Measurements from ENCODE around the gene POLD1.
"Not testable (repeated sequence)": the region's sequence is repeated elsewhere in the genome, so short reads cannot be mapped to it uniquely, and the experiment has no call there.

Gene POLD1

DNA sequence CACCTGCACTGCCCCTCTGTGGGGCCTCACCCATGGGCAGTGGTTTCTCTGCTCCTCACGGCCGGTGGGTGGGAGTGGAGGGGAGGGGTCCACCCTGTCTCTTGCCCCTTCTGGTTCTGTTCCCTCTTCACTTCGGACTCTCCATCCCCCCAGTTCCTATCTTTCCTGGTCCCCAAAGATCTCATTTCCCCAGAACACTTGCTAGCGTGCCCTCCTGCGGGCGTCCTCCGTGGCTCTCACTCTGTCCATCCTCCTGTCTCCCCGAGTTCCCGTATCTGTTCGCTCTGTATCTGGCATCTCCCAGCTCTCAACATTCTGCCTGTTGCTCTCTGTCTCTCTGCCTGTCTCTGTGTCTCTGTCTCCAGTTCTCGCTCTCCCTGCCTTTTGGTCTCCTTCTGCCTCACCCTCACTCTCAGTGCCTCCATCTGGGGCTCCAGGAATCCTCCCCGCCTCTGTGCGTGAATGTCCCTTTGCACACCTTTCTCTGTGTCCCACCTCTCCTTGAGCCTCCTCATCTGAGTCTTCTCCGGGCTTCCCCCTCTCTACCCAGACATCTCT lies 35.0 kb downstream of the POLD1 start:
- DNase-seq = no peak

DNA sequence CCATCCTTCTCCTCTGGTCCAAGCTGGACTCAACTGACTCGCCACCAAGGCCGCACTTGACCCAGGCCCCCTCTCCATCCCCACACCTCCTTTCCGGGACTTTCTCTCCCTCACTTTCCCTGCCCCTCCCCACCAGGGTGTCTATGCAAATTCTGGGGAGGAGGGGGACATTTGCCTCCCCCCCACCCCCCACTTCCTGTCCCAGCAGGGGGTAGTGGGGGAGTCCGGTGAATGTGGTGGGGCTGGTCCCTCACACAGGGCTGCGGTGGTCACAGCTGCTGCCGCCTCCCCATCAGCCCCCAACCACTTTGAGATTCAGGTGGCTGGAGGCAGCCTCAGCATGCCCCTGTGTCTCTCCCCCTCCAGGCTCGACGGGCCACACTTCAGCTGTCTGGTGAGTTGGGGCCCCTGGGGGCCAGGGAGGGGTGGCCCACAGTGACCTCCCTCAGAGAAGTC lies 35.5 kb downstream of the POLD1 start:
- no peak for DNase-seq

DNA sequence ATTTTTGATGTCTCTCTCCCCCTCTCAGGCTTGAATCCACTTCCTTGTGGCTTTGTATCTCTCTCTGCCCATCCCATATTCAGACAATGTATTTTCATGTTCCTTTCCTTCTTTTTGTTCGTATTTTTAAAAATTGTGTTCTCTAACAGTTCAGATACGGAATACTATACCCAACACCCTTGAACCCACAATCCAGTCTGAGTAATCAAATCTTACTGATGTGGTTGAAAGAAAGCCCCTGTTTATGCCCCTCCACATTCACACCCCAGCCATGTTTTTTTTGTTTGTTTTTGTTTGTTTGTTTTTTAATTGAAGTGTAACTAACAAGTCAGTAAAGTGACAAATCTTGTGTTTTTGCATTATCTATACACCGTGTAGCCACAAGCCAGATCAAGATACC lies 36.0 kb downstream of the POLD1 start:
- no peak for DNase-seq

DNA sequence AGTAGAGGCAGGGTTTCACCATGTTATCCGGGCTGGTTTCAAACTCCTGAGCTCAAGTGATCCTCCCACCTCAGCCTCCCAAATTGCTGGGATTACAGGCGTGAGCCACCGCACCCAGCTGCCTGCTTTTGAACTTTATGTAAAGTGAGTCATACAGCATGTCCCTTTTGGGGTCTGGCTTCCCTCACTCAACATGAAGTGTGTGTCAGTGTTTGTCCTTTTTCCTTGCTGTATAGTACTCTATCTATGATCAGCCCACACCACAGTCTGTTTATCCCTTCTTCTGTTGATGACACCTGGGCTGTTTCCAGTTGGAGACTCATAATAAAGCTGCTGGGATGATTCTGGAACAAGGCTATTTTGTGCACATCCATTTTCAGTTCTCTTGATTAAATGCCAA lies 36.7 kb downstream of the POLD1 start:
- no peak for DNase-seq

DNA sequence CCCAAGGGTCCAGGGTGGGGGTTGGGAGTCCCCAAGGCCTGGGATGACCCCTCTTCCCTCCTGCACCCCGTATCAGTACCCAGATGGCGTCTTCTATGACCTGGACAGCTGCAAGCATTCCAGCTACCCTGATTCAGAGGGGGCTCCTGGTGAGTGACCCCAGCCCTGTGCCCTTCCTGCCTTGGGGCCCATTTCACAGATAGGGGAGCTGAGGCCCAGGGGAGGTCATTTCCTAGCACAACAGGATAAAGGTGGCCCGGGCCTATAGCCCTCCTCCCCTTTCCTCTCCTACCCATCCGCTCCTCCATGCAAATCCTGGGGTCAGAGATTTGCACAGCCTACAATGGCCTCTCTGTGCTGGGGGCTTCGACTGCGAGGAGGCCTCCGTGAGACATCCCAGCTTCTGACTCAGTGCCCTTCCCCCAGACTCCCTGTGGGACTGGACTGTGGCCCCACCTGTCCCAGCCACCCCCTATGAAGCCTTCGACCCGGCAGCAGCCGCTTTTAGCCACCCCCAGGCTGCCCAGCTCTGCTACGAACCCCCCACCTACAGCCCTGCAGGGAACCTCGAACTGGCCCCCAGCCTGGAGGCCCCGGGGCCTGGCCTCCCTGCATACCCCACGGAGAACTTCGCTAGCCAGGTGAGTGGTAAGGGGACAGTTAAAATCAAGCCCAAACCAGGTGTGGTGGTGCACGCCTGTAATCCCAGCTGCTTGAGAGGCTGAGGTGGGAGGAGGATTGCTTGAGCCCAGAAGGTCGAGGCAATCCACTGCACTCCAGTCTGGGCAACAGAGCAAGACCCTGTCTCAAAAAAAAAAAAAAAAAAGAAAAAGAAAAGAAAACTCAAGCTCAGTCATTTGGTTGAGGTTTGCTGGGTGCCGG lies 38.5 kb downstream of the POLD1 start:
- no peak for DNase-seq

DNA sequence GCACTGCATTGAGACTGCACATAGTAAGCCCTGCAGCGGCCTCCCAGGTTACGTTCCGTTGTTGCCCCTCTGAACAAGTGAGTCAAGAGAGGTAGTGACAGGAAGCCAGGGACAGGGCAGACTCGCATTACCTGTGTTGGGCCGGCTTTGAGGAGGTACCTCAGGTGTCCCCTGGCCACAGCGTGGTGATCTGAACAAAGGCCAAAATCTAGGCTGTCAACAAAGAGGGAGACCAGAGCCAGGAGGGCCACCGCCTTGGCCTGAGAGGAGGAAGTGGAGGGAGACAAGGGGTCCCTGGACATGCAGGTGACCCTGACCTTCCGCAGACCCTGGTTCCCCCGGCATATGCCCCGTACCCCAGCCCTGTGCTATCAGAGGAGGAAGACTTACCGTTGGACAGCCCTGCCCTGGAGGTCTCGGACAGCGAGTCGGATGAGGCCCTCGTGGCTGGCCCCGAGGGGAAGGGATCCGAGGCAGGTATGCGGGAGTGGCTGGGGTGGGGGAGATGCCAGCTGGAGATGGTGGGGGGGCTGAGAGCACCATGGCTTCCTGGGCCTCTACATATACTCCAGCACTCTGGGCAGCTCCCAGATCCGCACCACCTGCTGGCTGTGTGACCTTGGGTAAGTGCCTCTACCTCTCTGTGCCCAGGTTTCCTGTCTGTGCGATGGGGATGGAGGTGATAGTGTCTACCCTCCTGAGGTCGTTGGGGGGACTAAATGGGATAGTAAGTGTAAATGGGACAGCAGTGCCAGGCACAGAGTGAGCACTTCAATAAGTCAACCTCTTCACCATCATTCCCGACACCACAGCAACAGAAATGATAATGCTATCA lies 39.3 kb downstream of the POLD1 start:
- DNase-seq = no peak

DNA sequence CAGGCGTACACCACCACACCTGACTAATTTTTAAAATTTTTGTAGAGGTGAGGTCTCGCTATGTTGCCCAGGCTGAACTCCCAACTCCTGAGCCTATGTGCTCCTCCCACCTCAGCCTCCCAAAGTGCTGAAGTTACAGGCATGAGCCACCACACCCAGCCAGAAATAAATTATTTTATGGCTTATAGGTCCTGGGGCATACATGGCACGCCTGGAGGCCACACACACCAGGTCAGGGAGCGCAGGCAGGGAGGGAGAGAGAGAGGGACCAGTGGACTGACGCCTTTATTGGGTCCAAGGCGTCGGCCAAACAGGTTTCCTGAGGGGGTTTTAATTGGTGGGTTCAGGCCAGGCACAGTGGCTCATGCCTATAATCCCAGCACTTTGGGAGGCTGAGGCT lies 41.4 kb downstream of the POLD1 start:
- no peak for DNase-seq

DNA sequence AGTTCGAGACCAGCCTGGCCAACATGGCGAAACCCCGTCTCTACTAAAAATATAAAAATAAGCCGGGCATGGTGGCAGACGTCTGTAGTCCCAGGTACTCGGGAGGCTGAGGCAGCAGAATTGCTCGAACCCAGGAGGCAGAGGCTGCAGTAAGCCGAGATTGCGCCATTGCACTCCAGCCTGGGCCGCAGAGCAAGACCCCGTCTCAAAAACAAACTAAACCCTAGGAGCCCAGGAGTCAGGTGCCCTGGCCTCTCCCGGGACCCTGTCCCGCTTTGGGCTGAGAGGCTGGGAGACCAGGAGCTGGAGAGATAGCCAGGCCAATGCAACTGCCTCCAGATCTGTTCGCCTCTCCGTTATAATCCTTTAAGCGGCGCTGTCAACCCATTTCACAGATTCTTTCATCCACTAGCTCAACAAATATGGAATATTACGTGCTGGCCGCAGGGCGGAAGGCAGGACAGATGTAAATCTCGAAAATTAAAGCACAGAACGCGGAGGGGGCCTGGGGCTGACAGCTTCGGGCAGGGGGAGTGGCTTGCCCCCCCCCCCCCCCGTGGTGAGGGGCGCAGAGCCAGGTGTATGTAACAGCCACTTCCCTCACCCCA lies 43.3 kb downstream of the POLD1 start:
- no peak for DNase-seq

DNA sequence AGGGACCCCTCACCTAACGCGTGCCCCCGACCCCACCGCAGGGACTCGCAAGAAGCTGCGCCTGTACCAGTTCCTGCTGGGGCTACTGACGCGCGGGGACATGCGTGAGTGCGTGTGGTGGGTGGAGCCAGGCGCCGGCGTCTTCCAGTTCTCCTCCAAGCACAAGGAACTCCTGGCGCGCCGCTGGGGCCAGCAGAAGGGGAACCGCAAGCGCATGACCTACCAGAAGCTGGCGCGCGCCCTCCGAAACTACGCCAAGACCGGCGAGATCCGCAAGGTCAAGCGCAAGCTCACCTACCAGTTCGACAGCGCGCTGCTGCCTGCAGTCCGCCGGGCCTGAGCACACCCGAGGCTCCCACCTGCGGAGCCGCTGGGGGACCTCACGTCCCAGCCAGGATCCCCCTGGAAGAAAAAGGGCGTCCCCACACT lies 43.9 kb downstream of the POLD1 start:
- DNase-seq = peak; percentile 13

DNA sequence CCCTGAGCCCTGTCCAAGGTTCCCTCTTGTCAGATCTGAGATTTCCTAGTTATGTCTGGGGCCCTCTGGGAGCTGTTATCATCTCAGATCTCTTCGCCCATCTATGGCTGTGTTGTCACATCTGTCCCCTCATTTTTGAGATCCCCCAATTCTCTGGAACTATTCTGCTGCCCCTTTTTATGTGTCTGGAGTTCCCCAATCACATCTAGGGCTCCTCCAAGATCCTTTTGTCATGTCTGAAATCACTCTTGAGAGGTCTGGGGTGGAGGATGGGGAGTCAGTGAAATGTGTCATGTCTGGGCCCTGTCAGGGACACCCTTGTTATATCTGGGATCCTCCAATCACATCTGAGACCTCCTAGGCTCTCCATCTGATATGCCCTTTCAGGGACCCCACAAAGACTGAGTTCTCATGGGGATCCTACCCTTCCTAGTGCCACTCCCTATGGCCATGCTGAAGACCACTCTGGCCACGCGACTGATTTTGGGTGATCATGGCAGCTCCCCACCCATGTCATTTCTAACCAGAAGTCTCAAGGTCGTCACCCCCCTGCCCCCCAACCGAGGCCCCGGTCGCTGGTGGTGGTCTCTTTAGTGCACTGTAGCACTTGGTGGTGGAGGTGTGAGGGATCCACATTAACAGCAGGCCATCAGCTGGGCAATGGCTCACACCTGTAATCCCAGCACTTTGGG lies 44.8 kb downstream of the POLD1 start:
- DNase-seq = no peak

DNA sequence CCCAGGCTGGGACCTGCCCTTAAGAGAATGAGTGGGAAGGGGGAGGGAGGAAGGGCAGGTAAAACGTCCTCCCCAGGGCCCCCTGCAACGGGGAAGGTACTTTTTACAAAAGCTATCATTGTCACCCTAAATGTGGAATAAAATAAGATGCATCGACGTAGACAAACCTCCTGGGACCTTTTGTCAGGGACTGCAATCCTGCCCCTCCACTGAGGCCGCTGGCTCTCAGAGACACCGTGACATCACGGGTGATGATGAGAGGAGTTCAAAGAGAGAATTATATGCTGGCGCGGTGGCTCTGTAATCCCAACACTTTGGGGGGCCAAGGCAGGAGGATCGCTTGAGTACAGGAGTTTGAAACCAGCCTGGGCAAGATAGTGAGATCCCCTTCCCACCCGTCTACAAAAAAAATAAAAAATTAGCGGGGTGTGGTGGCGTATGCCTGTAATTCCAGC lies 46.8 kb downstream of the POLD1 start:
- DNase-seq = no peak

DNA sequence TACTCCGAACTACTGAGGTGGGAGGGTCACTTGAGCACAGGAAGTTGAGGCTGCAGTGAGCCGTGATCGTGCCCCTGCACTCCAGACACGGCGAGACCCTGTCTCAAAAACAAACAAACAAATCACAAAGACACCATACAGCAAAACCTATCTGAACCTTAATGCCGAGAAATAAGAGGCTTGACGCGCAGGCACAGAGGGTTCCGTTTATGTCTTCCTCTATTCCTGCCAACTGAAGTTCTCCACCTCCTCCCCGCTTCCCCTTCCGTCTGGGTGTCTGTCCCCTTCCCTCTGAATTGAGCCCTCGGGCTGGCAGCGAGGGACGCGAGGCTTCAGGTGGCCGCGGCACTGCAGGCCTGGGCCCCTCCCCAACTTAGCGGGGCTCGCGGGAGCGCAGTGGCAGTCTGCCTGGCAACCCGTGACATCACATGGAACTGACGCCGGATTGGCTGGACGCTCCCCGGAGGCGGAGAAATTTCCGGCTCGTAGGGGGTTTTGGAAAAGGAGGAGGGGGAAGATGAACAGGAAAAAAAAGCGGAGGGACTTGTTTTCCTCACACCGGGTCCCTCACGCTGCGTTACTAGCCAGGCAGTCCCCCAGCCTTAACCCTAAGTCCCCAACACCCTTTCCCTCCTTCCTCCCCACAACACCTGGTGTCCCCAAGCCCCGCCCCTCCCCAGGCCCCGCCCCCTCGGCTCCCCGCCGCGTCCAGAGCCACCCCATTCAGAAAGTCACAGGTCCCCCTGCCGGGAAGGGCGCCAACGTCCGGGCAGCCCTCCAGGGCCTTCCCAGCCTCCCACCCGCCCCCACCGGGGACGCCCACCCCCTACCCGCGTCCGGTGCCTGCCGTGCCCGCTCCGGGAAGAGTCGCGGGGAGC lies 47.4 kb downstream of the POLD1 start:
- peak; percentile 80 for DNase-seq

DNA sequence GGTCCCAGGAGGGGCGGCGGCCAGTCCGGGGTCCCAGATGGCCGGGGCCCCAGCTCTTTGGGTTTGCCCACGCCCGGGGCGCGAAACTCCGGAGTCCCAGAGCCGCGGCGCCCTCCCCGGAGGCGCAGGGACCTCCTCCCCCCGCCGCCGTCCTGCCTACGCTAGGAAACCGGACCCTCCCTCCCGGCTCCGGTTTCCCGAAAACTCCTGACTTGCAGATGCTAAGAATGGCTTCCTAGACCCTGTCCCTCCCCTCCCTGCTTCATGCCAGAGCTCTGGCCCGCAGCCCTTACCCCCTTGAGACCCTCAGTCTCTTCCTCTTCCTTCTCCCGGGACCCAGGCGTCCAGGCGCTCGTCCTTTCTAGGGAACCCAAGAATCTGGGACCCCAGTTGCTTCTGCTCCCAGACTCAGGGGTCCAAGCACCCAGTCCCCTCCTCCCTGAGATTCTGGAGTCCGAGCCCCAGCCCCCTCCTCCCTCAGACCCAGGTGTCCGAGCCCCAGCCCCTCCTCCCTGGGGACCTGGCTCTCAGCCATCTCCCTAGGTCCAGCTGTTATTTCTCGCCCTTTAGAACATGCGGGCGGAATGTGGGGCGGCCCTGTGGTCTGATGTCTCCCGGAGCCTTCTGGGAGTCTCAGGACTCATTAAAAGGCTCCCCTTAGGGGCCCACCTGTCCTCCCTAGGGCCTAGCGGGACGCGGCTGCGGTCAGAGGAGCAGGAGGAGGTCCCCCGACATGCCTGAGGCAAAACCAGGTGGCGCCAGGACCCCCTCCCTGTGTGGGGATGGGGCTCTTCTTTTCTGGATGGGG lies 48.3 kb downstream of the POLD1 start, which contains the start of gene MYBPC2:
Gene MYBPC2, plus strand, starts transcription at position 672 of the 808 bp plus-strand sequence. Its CDS starts 62 bp downstream, at position 734.
- DNase-seq = no peak

DNA sequence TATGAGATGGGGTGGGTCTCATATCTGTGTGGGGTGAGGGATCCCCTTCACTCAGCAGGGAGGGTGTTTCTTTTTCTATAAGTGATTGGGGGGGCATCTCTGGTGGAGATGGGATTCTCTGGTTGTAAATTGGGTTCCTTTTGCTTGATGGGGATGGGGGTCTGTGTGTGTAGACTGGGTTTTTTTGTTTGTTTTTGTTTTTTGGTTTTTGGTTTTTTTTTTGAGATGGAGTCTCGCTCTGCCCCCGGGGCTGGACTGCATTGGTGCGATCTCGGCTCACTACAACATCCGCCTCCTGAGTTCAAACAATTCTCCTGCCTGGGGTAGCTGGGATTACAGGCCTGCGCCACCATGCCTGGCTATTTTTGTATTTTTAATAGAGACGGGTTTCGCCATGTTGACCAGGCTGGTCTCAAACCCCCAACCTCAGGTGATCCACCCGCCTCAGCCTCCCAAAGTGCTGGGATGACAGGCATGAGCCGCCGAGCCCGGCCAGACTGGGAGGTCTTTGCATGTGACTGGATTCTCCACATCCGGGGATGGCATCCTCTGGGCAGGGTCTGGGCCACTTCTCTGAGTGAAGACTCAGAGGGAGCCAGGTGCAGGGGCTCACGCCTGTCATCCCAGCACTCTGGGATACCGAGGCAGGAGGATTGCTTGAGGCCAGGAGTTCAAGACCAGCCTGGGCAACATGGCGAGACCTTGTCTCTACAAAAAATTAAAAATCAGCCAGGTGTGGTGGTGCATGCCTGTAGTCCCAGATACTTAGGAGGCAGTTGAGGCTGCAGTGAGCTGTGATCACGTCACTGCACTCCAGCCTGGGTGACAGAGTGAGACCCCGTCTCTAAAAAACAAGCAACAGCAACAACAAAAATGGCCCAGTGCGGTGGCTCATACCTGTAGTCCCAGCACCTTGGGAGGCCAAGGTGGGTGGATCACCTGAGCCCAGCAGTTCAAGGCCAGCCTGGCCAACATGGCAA lies 49.3 kb downstream of the POLD1 start:
- DNase-seq = no peak

DNA sequence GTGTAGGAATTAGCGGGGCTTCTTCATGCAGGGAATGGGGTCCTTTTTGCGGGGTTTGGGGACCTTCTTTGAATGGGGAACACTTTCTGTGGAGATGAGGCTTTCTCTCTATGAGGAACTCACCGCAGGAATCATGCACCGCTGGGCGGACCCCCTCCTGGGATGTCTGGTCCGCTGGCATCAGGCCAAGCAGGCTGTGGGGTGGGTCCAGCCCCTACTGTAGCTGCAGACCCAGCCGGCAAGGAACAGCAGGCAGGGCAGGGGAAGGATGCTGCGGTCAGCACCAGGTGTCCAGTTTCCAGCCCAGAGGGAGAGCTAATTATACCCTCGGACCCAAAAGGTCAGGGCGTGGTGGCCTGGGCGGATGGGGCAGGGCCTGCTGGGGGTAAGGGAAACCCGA lies 50.4 kb downstream of the POLD1 start:
- no peak for DNase-seq

DNA sequence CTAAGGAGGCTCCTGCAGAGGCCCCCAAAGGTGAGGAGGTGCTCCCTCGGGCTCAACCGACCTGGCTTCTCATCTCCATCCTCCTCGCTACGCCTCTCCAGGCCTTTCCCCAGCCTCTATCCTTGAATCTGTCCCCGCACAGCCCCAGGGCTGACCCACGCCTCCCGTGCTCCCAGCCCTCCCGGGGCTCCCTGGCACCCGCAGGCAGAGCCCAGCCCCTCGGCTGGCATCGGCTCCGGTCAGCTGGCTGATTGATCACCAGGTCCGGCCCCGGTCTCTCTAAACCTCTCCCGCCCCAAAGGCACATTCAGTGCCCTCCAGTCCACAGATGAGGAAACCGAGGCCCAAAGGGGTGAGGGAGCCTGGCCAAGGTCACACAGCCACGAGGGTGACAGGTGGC lies 51.1 kb downstream of the POLD1 start:
- no peak for DNase-seq

DNA sequence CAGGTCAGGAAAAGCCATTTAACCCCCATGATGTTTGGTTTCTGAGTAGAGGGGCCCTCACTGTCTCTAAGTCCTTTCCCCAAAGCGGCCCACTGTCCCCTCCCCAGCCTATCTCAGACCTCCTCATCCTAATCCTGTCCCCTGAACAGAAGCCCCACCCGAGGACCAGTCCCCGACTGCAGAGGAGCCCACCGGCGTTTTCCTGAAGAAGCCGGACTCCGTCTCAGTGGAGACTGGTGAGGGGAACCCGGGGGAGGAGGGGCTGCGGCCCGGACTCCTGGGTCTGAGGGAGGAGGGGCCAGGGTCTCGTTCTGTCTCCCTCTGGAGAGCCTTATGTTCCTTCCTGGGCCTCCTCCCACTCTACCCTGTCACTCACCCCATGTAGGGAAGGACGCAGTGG lies 51.5 kb downstream of the POLD1 start:
- DNase-seq = no peak

DNA sequence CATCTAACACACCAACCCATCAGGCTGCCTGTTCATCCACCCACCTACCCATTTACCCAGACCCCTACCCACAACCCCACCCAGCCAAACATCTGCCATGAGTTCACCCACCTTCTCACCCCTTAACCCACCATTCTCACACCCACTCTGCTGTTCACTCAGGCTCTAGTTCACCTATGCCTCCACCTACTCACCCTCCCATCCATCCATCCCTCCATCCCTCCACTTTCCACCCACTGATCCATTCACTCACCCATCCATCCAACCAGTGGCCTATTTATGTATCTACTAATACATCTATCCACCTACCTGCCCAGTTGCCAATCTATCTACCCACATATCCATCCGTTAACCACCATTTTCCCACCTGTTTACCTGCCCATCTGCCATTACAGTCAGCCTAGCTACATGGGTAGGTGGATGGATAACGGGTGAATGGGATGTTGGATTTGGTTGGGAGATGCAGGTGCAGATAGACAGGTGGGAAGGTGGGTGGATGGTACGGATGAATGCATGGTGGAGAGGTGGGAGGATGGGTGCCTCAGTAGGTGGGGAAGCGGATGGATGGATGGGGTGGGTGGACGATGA lies 53.8 kb downstream of the POLD1 start:
- DNase-seq = no peak

DNA sequence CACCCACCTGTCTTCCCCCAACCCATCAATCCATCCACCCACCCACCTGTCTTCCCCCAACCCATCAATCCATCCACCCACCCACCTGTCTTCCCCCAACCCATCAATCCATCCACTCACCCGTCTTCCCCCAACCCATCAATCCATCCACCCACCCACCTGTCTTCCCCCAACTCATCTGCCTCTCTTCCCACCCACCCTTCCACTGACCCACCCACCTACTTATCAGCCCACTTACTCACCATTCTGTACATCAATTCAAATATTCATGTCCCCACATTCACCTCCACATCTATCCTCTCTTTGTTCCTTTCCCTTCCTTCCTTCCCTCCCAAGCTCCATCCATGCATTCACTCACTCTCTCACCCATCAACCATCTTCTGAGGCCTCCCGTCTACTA lies 55.0 kb downstream of the POLD1 start:
- not testable (repeated sequence) for DNase-seq

Data from activated effector memory CD4-positive, alpha-beta T cell treated with Interleukin-2 at 50 U/mL for 16 hours (primary cell).